Neutrophil (primary cell): ENCODE data around the gene NFATC2.

Experiments
- H3K27ac ChIP-seq: fragments of 200-600 bp; sonication (generic); 2 replicates; pipeline ENCODE4 v1.5.1; 2016; ENCODE audit warnings: mild to moderate bottlenecking, moderate library complexity
- H3K27me3 ChIP-seq: fragments of 200-600 bp; sonication (generic); 2 replicates; pipeline ENCODE4 v1.6.0; 2016; ENCODE audit warnings: mild to moderate bottlenecking
- H3K36me3 ChIP-seq: fragments of 200-600 bp; sonication (generic); 2 replicates; pipeline ENCODE4 v1.5.1; 2017
- H3K4me1 ChIP-seq, 2 experiments: fragments of 200-600 bp in 1 of 2; sonication (generic) in 1 of 2; 1 replicate in 1 of 2; 2 replicates in 1 of 2; pipeline versions ENCODE4 v1.5.1 to v1.6.1; 2013 to 2016; ENCODE audit warnings: low read depth in 1 of 2, low read length in 1 of 2, mild to moderate bottlenecking in 1 of 2, moderate library complexity in 1 of 2; ENCODE audit not compliant: control insufficient read depth in 1 of 2, insufficient read depth in 1 of 2
- H3K4me3 ChIP-seq, 2 experiments: fragments of 200-600 bp in 1 of 2; sonication (generic) in 1 of 2; 1 replicate in 1 of 2; 2 replicates in 1 of 2; pipeline ENCODE4 v1.5.1; 2013 to 2016; ENCODE audit warnings: low read depth in 1 of 2, low read length in 1 of 2, mild to moderate bottlenecking in 1 of 2, moderate library complexity in 1 of 2
- H3K9me3 ChIP-seq: fragments of 200-600 bp; sonication (generic); 2 replicates; pipeline ENCODE4 v1.5.1; 2016
- CTCF ChIP-seq: fragments of 200-600 bp; sonication (generic); IDR thresholded peaks from 2 replicates; pipeline ENCODE4 v1.5.1; 2016; ENCODE audit warnings: antibody characterized with exemption

Gene NFATC2

GRCh38 chr20:51378171-51378928 lies 164.2 kb downstream of the NFATC2 start:
- TF ChIP-seq CTCF: no peak
- Histone ChIP-seq H3K27me3 (no peaks in the 10 kb centered on the region), H3K4me3 (no peak overlapping the region), H3K9me3 (no peaks in the 10 kb centered on the region), H3K27ac (no peak overlapping the region), H3K4me1 (no peaks in the 10 kb centered on the region), H3K36me3 (no peaks in the 10 kb centered on the region)

- no peaks in the 10 kb centered on the region for H3K4me1 ChIP-seq
- no peak overlapping the region for H3K4me3 ChIP-seq
- H3K27ac ChIP-seq: no peak overlapping the region
- no peaks in the 10 kb centered on the region for H3K9me3 ChIP-seq
- TF ChIP-seq CTCF: no peak
- no peaks in the 10 kb centered on the region for H3K27me3 ChIP-seq
- no peaks in the 10 kb centered on the region for H3K36me3 ChIP-seq
Observed at GRCh38 chr20:51377132-51377531, 165.4 kb downstream of the NFATC2 start.

GRCh38 chr20:51376111-51376510 lies 166.4 kb downstream of the NFATC2 start:
- no peak for TF ChIP-seq CTCF
- H3K4me3 ChIP-seq: no peak overlapping the region
- H3K9me3 ChIP-seq: no peaks in the 10 kb centered on the region
- no peak overlapping the region for H3K27ac ChIP-seq
- no peaks in the 10 kb centered on the region for H3K4me1 ChIP-seq
- H3K36me3 ChIP-seq: no peaks in the 10 kb centered on the region
- H3K27me3 ChIP-seq: no peaks in the 10 kb centered on the region

GRCh38 chr20:51375561-51375960 lies 167.0 kb downstream of the NFATC2 start:
- H3K36me3 ChIP-seq: no peaks in the 10 kb centered on the region

GRCh38 chr20:51374961-51375360 lies 167.6 kb downstream of the NFATC2 start:
- Histone ChIP-seq H3K4me3 (no peak overlapping the region), H3K27ac (no peak overlapping the region)

More at GRCh38 chr20:51375561-51375960, 167.0 kb downstream of the NFATC2 start:
- H3K9me3 ChIP-seq: no peaks in the 10 kb centered on the region
- TF ChIP-seq CTCF: no peak
- H3K27ac ChIP-seq: no peak overlapping the region
- no peaks in the 10 kb centered on the region for H3K4me1 ChIP-seq
- H3K27me3 ChIP-seq: no peaks in the 10 kb centered on the region
- no peak overlapping the region for H3K4me3 ChIP-seq

More at GRCh38 chr20:51374961-51375360, 167.6 kb downstream of the NFATC2 start:
- Histone ChIP-seq H3K27me3 (no peaks in the 10 kb centered on the region), H3K4me1 (no peaks in the 10 kb centered on the region), H3K9me3 (no peaks in the 10 kb centered on the region), H3K36me3 (no peaks in the 10 kb centered on the region)
- no peak for TF ChIP-seq CTCF
